Gastrocnemius medialis (tissue), 4 donors: ENCODE measurements around the gene ARSH. TPM values are rescaled to one million over a fixed set of nuclear protein-coding genes. Genes with fewer than 3 reads are reported as not detected.

Experiments
- ATAC-seq, 2 donors: fragments of 150-250 bp; one replicate each; pipeline ENCODE4 v1.9.1; 2016
- DNase-seq, 2 donors: peaks; one replicate each; pipeline ENCODE4 v3.0.0-alpha.2; 2019
- H3K27ac ChIP-seq, 4 donors: fragments of 200-600 bp; sonication (generic); 1 replicate in 1 of 4; 2 replicates in 3 of 4; pipeline ENCODE4 v1.5.1; 2016 to 2018; ENCODE audit warnings: mild to moderate bottlenecking in 2 of 4, moderate library complexity in 1 of 4
- H3K27me3 ChIP-seq, 3 donors: fragments of 200-600 bp; sonication (generic) in 2 of 3; 1 replicate in 1 of 3; 2 replicates in 2 of 3; pipeline versions ENCODE4 v1.5.1 to v1.6.0; 2016 to 2019; ENCODE audit warnings: mild to moderate bottlenecking in 1 of 3, moderate library complexity in 1 of 3
- H3K36me3 ChIP-seq, 2 donors: fragments of 200-600 bp; sonication (generic) in 1 of 2; one replicate each; pipeline ENCODE4 v1.5.1; 2017 to 2018
- H3K4me1 ChIP-seq, 2 donors: fragments of 200-600 bp; sonication (generic) in 1 of 2; one replicate each; pipeline ENCODE4 v1.5.1; 2016 to 2017; ENCODE audit warnings: mild to moderate bottlenecking in 2 of 2
- H3K4me3 ChIP-seq, 4 donors: fragments of 200-600 bp; sonication (generic) in 3 of 4; 1 replicate in 1 of 4; 2 replicates in 3 of 4; pipeline ENCODE4 v1.5.1; 2016 to 2019; ENCODE audit warnings: mild to moderate bottlenecking in 2 of 4
- H3K9me3 ChIP-seq, 3 donors: fragments of 200-600 bp; sonication (generic) in 2 of 3; 1 replicate in 1 of 3; 2 replicates in 2 of 3; pipeline ENCODE4 v1.5.1; 2016 to 2019
- POLR2A ChIP-seq, 2 donors: fragments of 450-650 bp; IDR thresholded peaks; one replicate each; pipeline ENCODE4 v1.6.1; 2017; ENCODE audit warnings: antibody characterized with exemption in 2 of 2, mild to moderate bottlenecking in 2 of 2, moderate library complexity in 2 of 2
- in situ Hi-C, 4 donors: fragments of 200-750 bp; cut with MboI; loops; one replicate each; pipeline versions ENCODE4 v1.15.0 to v1.8.0; 2017; ENCODE audit warnings: low sequenced_read_pairs in 4 of 4
- intact Hi-C: fragments of 100-400 bp; cut with DNase I; formaldehyde crosslinking; loops from one replicate; pipeline ENCODE4 v1.15.1; 2023; ENCODE audit warnings: low total_unique reads
- total RNA-seq, 4 donors: library from RNA; depleted of rRNA; stranded (reverse); fragments of >200 nt; gene quantifications; one replicate each; pipeline versions ENCODE4 v1.1.0 to v1.2.3, GENCODE V29; 2016
- TF ChIP-seq, protein P1 (sequence below), 5 experiments: fragments of 450-650 bp in 3 of 5; fragments of 200-600 bp in 2 of 5; sonication (generic) in 2 of 5; IDR thresholded peaks in 4 of 5; conservative IDR thresholded peaks in 1 of 5; 1 replicate in 4 of 5; 2 replicates in 1 of 5; pipeline ENCODE4 v1.5.1; 2016 to 2019; ENCODE audit warnings: antibody characterized with exemption in 5 of 5, mild to moderate bottlenecking in 3 of 5, moderate library complexity in 3 of 5

The ARSH gene
- total RNA-seq, 4 donors from 2014 or later: not detected

- H3K36me3 ChIP-seq: no peaks in the 10 kb centered on the region
- no peak overlapping the region for H3K4me3 ChIP-seq
- H3K27ac ChIP-seq: no peak overlapping the region
- ATAC-seq (no peak), DNase-seq (no peak)
- H3K9me3 ChIP-seq: no peaks in the 10 kb centered on the region
- H3K27me3 ChIP-seq: no peaks in the 10 kb centered on the region
- intact Hi-C loops (no loop called here), in situ Hi-C loops (no loop called here)
- no peaks in the 10 kb centered on the region for H3K4me1 ChIP-seq
- TF ChIP-seq, protein P1, sequence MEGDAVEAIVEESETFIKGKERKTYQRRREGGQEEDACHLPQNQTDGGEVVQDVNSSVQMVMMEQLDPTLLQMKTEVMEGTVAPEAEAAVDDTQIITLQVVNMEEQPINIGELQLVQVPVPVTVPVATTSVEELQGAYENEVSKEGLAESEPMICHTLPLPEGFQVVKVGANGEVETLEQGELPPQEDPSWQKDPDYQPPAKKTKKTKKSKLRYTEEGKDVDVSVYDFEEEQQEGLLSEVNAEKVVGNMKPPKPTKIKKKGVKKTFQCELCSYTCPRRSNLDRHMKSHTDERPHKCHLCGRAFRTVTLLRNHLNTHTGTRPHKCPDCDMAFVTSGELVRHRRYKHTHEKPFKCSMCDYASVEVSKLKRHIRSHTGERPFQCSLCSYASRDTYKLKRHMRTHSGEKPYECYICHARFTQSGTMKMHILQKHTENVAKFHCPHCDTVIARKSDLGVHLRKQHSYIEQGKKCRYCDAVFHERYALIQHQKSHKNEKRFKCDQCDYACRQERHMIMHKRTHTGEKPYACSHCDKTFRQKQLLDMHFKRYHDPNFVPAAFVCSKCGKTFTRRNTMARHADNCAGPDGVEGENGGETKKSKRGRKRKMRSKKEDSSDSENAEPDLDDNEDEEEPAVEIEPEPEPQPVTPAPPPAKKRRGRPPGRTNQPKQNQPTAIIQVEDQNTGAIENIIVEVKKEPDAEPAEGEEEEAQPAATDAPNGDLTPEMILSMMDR (IDR thresholded peaks at IDR 0.05 in 4 of 5, conservative IDR thresholded peaks at IDR 0.05 in 1 of 5): no peak
- no peak for TF ChIP-seq POLR2A (IDR thresholded peaks at IDR 0.05)
Observed at GRCh38 chrX:3076416-3076991, 70.2 kb downstream of the ARSH start.

Other genes starting within 250 kb of the ARSH start
- under 1 TPM in 2 of 4 donors, not detected in 2; 0.67 to 0.92 TPM for gene GYG2, start 177.6 kb upstream of the ARSH start, total RNA-seq
- gene ARSD, start 77.2 kb upstream of the ARSH start, total RNA-seq: 1 to 10 TPM; 1.5 to 2.8 (median 2.1) TPM
- gene ARSF, start 34.9 kb downstream of the ARSH start, total RNA-seq: not detected